ENCODE measurements around the gene CFD.

DNA sequence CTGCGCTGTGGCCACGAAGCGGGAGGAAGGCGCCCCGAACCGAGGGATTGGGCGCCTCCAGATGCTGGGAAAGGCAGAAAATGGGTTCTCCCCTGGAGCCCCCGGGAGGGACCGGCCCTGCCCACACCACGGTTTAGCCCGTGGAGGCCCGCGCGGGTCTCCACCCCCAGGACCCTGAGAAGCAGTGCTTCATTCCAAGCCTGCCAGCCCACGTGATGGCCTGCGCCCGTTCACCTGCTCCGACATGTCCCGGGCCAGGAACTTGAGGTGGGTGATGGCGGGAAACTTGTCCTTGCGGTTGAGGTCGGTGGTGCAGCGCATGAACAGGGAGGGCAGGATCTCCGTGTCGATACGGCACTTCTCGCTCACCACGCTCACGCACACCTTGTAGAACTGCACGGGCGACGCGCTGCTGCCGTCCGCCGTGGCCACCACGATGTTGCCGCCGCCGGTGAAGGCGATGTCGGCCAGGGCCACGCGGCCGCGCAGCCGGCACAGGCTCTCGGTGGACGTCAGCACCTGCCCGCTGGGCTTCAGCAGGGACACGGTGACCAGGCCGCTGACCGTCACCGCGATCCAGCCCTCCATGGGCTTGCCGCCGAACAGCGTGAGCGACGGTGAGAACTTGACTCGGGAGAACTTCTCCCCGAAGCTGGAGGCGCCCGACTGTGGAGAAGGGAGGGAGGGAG is 26.2 kb downstream of the CFD start:
- TF ChIP-seq, protein P1, sequence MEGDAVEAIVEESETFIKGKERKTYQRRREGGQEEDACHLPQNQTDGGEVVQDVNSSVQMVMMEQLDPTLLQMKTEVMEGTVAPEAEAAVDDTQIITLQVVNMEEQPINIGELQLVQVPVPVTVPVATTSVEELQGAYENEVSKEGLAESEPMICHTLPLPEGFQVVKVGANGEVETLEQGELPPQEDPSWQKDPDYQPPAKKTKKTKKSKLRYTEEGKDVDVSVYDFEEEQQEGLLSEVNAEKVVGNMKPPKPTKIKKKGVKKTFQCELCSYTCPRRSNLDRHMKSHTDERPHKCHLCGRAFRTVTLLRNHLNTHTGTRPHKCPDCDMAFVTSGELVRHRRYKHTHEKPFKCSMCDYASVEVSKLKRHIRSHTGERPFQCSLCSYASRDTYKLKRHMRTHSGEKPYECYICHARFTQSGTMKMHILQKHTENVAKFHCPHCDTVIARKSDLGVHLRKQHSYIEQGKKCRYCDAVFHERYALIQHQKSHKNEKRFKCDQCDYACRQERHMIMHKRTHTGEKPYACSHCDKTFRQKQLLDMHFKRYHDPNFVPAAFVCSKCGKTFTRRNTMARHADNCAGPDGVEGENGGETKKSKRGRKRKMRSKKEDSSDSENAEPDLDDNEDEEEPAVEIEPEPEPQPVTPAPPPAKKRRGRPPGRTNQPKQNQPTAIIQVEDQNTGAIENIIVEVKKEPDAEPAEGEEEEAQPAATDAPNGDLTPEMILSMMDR (optimal IDR thresholded peaks at IDR 0.05 in 1 of 3, IDR thresholded peaks at IDR 0.05 in 1 of 3, conservative IDR thresholded peaks at IDR 0.05 in 1 of 3; ENCODE audit: extremely low read depth in 1 of 3, insufficient read depth in 2 of 3, low read length in 3 of 3) = no peak
- TF ChIP-seq EZH2 (IDR thresholded peaks at IDR 0.05; ENCODE audit: low read length) = no peak
